ACHN (cell line): Measurements from ENCODE around the gene RINL.

Source experiments
- DNase-seq: peaks from one replicate; pipeline ENCODE4 v3.0.0-alpha.2; 2015
- in situ Hi-C: cut with HindIII; loops from 2 replicates; pipeline ENCODE4 v1.10.0; 2017; ENCODE audit warnings: low sequenced_read_pairs, low pct_ligation_motif_present, low pct_unique_long_range_greater_than_20kb

The RINL gene, protein sequence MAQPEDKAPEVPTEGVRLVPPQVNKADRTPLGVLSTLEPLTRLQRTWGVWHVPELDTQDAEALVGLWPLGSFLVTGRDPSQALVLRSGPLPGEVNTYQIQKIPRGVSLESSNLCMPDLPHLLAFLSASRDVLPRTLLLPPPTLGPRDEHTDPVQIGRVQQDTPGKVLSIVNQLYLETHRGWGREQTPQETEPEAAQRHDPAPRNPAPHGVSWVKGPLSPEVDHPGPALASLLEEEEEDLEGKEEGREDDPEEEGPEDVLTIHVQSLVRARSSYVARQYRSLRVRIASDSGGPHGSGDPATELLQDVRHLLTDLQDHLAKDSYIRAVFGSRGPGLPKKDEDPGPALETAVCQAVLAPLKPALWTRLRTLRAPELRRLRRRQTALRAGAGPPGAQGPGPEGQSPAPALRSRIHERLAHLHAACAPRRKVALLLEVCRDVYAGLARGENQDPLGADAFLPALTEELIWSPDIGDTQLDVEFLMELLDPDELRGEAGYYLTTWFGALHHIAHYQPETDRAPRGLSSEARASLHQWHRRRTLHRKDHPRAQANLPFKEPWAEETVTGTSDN

DNA sequence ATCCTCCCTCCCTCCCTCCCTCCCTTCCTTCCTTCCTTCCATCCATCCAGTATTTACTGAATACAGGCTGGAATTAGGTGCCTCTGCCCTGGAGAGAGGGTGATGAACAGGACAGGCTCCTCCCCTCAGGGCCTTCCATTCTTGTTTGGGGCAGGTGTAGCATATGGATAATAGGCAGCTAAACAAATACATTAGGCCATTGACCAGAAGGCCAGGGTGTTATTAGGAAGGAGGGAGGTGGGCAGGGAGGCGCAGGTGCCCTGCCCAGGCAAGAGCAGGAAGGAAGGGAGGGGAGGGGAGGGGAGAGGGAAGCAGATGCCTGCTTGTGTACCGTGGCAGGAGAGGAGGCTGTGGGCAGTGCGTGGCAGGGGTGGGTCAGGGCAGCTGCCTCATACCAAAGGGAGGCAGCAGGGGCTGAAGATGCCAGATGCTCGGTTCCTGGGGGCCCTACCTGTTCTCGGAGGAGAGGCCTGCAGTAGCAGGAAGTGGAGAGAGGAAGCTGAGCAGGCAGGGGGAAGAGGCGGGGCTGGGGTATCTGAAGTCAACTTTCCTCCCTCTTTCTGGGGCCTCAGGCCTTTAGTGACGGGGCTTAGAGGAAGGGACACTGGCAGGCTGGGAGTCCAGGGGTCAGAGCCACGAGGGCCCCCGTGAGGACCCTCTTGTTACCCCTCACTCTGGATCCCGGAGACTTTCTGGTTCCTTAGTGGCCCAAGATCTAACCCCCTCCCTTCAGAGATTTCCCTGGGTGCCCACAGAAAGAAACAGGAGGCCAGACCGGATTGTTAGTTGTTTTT, at the start of gene RINL:
TSS of gene RINL (minus strand) at position 495 of the 794 bp plus-strand sequence. CDS start 1,533 bp downstream, outside the sequence.
- in situ Hi-C loops: no loop called here
- DNase-seq: no peak

DNA sequence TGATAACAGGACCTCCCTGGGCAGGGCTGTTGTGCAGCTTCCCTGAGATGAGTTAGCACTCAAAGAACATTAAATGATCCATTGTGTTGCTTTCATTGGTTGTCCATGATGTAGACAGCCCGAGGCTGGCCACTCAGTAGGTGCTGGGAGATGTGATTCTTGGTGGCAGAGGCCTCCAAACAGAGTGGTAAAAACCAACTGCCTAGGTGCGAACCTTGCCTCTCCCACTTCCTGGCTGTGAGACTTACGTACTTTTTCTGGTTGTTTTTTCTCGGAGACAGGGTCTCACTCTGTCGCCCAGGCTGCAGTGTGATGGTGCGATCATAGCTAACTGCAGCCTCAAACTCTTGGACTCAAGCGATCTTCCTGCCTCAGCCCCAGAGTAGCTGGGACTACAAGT, 46.3 kb upstream of the RINL start:
- in situ Hi-C loops: no loop called here
- DNase-seq: no peak

DNA sequence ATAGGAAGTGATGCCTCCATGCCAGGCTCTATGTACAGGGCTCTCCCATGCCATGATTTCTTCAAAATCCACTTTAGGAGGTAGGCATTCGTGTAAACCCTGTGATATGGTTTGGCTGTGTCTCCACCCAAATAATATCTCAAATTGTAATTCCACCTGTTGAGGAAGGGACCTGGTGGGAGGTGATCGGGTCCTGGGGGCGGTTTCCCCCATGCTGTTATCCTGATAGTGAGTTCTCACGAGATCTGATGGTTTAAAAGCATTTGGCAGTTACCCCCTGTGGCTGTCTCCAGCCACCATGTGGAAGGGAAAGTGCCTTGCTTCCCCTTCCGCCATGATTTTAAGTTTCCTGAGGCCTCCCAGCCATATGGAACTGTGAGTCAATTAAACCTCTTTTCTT, 44.4 kb upstream of the RINL start:
- in situ Hi-C loops: no loop called here

GRCh38 chr19:38921420-38922274, 43.6 kb upstream of the RINL start:
- in situ Hi-C loops: no loop called here
- no peak for DNase-seq

More for the DNA sequence above, 44.4 kb upstream of the RINL start:
- DNase-seq: no peak

DNA sequence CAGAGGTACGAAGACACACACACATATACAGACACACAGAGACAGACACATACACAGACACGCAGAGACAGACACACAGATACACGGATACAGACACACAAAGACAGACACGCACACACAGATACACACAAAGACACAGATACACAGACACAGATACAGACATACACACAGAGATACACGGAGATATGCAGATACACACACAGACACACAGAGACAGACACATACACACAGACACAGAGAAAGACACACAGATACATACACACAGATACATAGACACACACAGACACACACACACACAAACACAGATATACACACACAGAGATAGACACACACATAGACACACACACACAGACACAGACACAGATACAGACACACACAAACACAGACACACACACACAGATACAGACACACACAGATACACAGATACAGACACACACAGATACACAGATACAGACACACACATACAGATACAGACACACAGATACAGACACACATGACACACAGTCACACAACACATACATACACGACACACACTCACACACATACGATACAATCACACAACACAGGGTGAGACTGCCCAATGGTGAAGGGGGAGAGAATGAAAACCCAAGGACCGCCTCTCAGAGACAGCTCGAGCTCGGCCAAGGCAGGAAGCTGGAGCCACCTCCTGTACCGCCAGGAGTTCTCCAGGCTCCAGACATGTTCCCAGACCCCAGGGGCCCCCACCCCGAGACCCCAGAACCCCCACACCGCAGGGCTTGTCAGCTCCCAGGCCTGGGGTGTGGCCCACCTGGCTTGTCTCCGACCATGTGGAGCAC, 42.7 kb upstream of the RINL start:
- no peak for DNase-seq
- in situ Hi-C loops: no loop called here

DNA sequence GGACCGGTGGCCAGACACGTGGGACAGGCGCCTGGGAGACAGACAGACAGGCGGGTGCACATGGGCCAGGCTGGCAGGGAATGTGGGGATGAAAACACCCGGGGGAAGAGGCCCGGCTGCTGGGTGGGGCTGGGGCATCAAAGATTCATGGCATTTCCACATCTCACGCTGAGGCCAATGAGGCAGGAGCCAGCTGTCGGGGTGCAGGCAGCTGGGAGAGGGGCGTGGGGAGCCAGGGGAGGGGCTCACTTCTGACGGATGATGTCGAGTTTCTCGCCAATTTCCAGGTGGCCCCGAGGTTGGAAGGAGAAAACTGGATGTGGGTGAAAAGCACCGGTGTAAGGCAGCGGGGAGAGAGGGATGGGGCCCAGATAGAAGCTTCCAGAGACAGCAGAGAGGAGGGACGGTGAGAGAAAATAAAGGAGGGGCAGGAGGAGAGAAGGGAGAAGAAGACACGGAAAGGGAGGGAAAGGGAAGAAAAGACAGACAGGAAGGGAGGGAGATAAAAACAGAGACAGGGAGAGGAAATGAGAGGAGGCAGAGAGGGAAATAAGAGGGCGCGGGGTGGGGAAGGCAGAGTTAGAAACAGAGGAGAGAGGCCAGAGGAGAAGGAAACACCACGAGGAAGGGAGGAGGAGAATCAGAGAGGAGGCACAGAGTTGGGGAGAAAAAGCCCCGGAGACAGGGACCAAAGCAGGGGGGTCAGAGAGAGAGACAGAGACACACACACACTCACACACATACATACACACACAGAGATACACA, 41.9 kb upstream of the RINL start:
- no peak for DNase-seq
- in situ Hi-C loops: no loop called here

GRCh38 chr19:38918526-38918925, 40.5 kb upstream of the RINL start:
- in situ Hi-C loops: no loop called here
- DNase-seq: no peak

GRCh38 chr19:38917921-38918491, 39.9 kb upstream of the RINL start:
- in situ Hi-C loops: no loop called here
- DNase-seq: peak; percentile 18

DNA sequence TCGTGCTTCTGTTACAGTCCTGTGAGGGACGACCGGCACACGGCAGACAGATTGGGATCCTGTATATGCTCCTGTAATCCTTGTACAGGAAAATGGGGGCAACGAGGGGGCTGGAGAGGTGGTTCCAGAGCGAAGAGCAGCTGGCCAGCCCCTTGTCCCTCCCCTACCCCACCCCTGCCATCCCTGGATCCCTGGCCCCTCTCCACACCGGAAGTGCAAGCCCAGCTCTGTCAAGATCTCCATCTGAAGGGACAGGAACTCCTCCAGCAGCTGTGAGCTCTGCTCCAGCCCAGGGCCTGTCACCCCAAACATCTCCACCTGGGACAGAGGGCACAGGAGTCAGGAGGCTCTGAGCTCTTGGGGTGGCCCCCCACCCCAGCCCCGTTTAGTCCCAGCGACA, 39.4 kb upstream of the RINL start:
- no peak for DNase-seq
- in situ Hi-C loops: no loop called here

- in situ Hi-C loops: no loop called here
Observed at GRCh38 chr19:38915329-38916321, 37.5 kb upstream of the RINL start.

DNA sequence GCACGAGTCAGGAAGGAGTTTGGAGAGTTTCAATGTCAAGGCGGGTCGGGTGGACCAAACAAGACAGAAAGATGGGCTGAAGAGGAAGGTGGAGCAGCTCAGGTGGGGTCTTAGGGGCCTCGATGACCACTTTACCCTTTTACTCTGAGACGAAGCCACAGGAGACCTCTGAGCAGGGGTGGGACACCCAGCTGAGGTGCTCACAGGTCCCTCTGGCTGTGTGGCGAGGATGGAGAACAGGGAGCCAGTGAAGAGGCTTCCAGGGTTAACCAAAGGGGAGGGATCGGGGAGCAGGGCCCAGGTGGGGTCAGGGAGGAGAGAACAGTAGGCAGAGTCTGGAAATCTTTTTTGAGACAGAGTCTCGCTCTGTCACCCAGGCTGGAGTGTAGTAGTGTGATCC, 35.9 kb upstream of the RINL start:
- no peak for DNase-seq
- in situ Hi-C loops: no loop called here

More at GRCh38 chr19:38915329-38916321, 37.5 kb upstream of the RINL start:
- no peak for DNase-seq

GRCh38 chr19:38912600-38913514, 34.8 kb upstream of the RINL start:
- no peak for DNase-seq

GRCh38 chr19:38911388-38912001, 33.4 kb upstream of the RINL start:
- in situ Hi-C loops: no loop called here
- no peak for DNase-seq

More at GRCh38 chr19:38912600-38913514, 34.8 kb upstream of the RINL start:
- in situ Hi-C loops: no loop called here

DNA sequence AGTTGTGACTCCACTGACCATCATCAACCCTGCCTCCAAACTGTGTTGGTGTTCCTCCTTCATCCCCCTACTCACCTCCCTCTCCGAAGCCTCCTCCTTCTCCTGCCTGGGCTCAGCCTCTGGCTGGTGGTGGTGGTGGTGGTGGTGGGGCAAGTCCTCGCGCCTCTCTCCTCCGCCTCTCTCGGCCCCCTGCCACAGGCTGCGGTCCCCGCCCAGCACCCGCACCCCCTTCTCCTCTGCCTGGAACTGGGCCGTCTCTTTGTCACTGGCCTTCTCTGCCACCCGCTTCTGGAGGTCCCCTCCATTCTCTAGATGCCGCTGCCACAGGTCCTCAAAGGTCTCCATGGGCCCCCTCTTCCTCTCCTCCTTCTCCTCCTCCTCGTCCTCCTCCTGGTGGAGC, 32.4 kb upstream of the RINL start:
- DNase-seq: no peak
- in situ Hi-C loops: no loop called here
